Ovary (tissue), 9 donors: ENCODE results near the gene GPC6. TPM values are rescaled to one million over a fixed set of nuclear protein-coding genes. Genes with fewer than 3 reads are reported as not detected.

Source experiments
- DNase-seq, 5 donors: peaks; one replicate each; pipeline ENCODE4 v3.0.0-alpha.2; 2019 to 2020
- H3K27ac ChIP-seq, 2 donors: fragments of 200-600 bp; one replicate each; pipeline versions ENCODE4 v1.5.1 to v1.8.0; 2019 to 2022
- H3K27me3 ChIP-seq: fragments of 200-600 bp; one replicate; pipeline ENCODE4 v1.8.0; 2022
- H3K36me3 ChIP-seq: fragments of 200-600 bp; sonication (generic); one replicate; pipeline ENCODE4 v1.5.1; 2019
- H3K4me1 ChIP-seq: one replicate; pipeline ENCODE4 v1.8.1; 2013; ENCODE audit warnings: mild to moderate bottlenecking, moderate library complexity; ENCODE audit not compliant: insufficient read depth
- H3K4me3 ChIP-seq: fragments of 200-600 bp; sonication (generic); one replicate; pipeline ENCODE4 v1.5.1; 2017
- H3K9me3 ChIP-seq, 2 donors: fragments of 200-600 bp in 1 of 2; sonication (generic) in 1 of 2; one replicate each; pipeline versions ENCODE4 v1.5.1 to v1.8.1; 2013 to 2019; ENCODE audit warnings: mild to moderate bottlenecking in 1 of 2, moderate library complexity in 1 of 2
- EP300 ChIP-seq: sonication (generic); formaldehyde crosslinking; IDR thresholded peaks from one replicate; pipeline ENCODE4 v1.6.1; 2017; ENCODE audit warnings: antibody characterized with exemption
- POLR2A ChIP-seq: fragments of 450-650 bp; IDR thresholded peaks from one replicate; pipeline ENCODE4 v1.6.1; 2017; ENCODE audit warnings: antibody characterized with exemption, mild to moderate bottlenecking, moderate library complexity
- WGBS, 3 donors: extraction: QIAGEN DNeasy Blood & Tissue Kit in 1 of 3; methylation state at CpG; one replicate each; pipeline versions ENCODE4 v1.1.5 to v1.1.7; 2013 to 2017; 5-methylcytosine and 5-hydroxymethylcytosine counted together
- intact Hi-C, 4 donors: fragments of 100-400 bp; cut with DNase I; formaldehyde crosslinking; loops; one replicate each; pipeline versions ENCODE4 v1.11.0 to v1.15.1; 2022 to 2023
- polyA plus RNA-seq, 2 donors: library from polyadenylated mRNA; stranded (reverse); fragments of 200-250 nt in 1 of 2; fragments of 350-450 nt in 1 of 2; fragmentation: Illumina TruSeq in 1 of 2; extraction: RNeasy Lipid Tissue Mini Kit (QIAGEN cat#74804) in 1 of 2; gene quantifications; one replicate each; pipeline ENCODE4 v1.2.3, GENCODE V29; 2013 to 2014
- total RNA-seq, 7 donors: library from RNA; depleted of rRNA in 2 of 7; stranded (reverse); fragments of >200 nt in 2 of 7; fragmentation: NEBNext Ultra II Directional in 3 of 7; extraction: Animal tissue kit (Norgen Biotek cat#: 25700) in 3 of 7; gene quantifications; one replicate each; pipeline versions ENCODE4 v1.1.0 to v1.2.4, GENCODE V29; 2016 to 2023
- TF ChIP-seq, protein P1 (sequence below), 3 donors: fragments of 450-650 bp in 2 of 3; fragments of 200-600 bp in 1 of 3; IDR thresholded peaks; one replicate each; pipeline versions ENCODE4 v1.5.1 to v1.8.0; 2016 to 2022; ENCODE audit warnings: antibody characterized with exemption in 3 of 3, mild to moderate bottlenecking in 1 of 3
- donor health status: DM: no; HTN: no; CAD: no; lungs with moderate emphysema.
- donor health status: DM: no; HTN: no; CAD: no.
- donor health status: Bipolar disorder and iron deficiency.
- donor health status: DM: yes; HTN: yes; CAD: no.
- donor health status: DM: no; HTN: no; CAD: no.
- donor health status: DM: yes; HTN: yes; CAD: no.

Gene GPC6
- total and polyA plus RNA-seq, 9 donors = 4.3 to 22.3 (median 17.9) TPM

DNA sequence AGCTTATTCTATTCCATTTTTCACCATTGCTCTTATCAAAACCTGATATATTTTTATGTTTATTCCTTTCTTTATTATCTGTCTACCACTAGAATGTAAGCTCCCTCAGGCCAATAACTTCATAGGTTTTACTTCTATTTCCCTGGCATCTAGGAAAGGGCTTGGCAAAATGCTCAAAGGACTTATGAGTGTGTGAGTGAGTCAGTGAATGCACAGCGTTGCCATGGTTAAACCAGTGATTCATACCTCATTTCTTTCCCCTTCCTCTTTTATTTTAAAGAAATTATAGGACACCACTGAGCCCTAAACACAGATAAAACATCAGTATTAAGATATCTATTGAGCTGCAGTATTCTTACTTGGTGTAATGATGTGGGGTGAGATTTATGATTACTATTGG is 162.1 kb downstream of the GPC6 start:
- Histone ChIP-seq H3K27me3 (no peaks in the 10 kb centered on the region), H3K27ac (no peak overlapping the region), H3K36me3 (no peaks in the 10 kb centered on the region), H3K9me3 (no peaks in the 10 kb centered on the region), H3K4me1 (no peaks in the 10 kb centered on the region), H3K4me3 (no peak overlapping the region)
- intact Hi-C loops = no loop called here
- TF ChIP-seq POLR2A = no peak
- TF ChIP-seq, protein P1, sequence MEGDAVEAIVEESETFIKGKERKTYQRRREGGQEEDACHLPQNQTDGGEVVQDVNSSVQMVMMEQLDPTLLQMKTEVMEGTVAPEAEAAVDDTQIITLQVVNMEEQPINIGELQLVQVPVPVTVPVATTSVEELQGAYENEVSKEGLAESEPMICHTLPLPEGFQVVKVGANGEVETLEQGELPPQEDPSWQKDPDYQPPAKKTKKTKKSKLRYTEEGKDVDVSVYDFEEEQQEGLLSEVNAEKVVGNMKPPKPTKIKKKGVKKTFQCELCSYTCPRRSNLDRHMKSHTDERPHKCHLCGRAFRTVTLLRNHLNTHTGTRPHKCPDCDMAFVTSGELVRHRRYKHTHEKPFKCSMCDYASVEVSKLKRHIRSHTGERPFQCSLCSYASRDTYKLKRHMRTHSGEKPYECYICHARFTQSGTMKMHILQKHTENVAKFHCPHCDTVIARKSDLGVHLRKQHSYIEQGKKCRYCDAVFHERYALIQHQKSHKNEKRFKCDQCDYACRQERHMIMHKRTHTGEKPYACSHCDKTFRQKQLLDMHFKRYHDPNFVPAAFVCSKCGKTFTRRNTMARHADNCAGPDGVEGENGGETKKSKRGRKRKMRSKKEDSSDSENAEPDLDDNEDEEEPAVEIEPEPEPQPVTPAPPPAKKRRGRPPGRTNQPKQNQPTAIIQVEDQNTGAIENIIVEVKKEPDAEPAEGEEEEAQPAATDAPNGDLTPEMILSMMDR (IDR thresholded peaks at IDR 0.05) = no peak
- TF ChIP-seq EP300 = no peak
- WGBS, 3 donors = 87 to 94% (median 88%) methylated on average over 1 of the region's 1 CpG
- DNase-seq = no peak

- TF ChIP-seq, protein P1 (IDR thresholded peaks at IDR 0.05) = no peak
- TF ChIP-seq POLR2A (no peak), EP300 (no peak)
- no peak for DNase-seq
- H3K9me3 ChIP-seq = no peaks in the 10 kb centered on the region
- intact Hi-C loops = no loop called here
- no peaks in the 10 kb centered on the region for H3K27me3 ChIP-seq
- H3K27ac ChIP-seq = no peak overlapping the region
- no peaks in the 10 kb centered on the region for H3K36me3 ChIP-seq
- no peaks in the 10 kb centered on the region for H3K4me1 ChIP-seq
- no peak overlapping the region for H3K4me3 ChIP-seq
These were observed 171.0 kb downstream of the GPC6 start for GRCh38 chr13:93397619-93398018.

DNA sequence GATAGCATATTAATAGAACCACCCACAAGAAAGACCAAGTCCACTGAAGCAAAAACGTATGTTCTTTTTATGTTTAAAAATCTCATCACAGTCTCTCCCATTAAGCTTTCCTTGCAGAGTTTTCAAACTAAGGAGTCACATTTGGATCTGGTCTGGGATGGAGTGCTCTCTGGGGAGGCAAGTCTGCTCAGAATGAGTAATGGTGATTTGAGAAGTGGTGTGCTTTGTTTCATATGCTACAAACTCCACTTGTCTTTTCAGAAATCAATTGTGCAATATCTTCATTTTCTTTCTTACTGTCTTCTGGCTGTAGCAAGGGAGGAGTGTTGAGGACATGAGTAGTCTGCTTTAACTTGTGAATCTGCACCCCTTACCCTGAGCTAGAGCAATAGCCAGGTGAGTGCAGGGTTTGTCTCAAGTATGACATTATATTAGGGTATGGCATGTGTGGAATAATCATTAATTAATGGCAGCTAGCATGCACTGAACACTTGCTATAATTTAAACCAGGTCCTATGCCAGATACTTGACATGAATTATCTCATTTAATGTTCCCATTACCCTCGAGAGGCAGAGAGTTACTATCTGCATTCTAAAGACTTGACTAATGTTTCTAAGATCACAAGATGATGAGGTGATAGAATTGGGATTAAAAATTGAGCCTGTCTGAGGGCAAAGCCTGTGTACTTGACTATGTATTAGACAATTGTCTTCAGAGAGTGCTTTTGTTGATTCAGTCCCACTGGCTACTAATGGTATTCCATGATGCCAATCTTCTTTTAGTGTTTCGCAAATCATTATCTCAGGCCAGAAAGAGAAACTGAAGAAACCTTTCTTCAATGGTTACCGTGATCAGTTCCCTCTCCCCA is 171.8 kb downstream of the GPC6 start:
- H3K9me3 ChIP-seq = no peaks in the 10 kb centered on the region
- no peaks in the 10 kb centered on the region for H3K36me3 ChIP-seq
- DNase-seq = no peak
- TF ChIP-seq EP300 (no peak), POLR2A (no peak)
- TF ChIP-seq, protein P1 (IDR thresholded peaks at IDR 0.05) = no peak
- H3K4me1 ChIP-seq = no peaks in the 10 kb centered on the region
- intact Hi-C loops = no loop called here
- H3K27me3 ChIP-seq = no peaks in the 10 kb centered on the region
- WGBS, 3 donors = 73 to 85% (median 84%) methylated on average over 4 of the region's 4 CpGs
- H3K27ac ChIP-seq = no peak overlapping the region
- no peak overlapping the region for H3K4me3 ChIP-seq

DNA sequence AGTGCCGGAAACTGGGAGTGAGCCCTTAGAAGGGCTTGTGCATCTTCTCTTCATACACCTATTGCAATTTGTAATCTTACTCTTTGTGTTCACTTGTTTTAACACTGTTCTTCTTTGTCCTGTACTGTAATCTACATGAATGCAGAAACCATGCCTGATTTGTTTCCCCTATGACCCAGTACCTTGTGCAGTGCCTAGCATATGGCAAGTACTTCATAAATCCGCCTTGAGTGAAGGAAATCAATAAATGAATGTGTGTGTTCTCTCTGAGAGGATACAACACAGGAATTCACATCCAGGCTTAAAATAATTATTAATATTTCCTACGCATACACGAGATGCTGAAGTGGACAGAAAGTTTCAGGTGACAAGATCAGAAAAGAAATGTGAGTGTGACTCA is 172.6 kb downstream of the GPC6 start:
- Histone ChIP-seq H3K27ac (no peak overlapping the region), H3K4me1 (no peaks in the 10 kb centered on the region), H3K36me3 (no peaks in the 10 kb centered on the region), H3K9me3 (no peaks in the 10 kb centered on the region), H3K4me3 (no peak overlapping the region), H3K27me3 (no peaks in the 10 kb centered on the region)
- TF ChIP-seq, protein P1 (IDR thresholded peaks at IDR 0.05) = no peak
- no peak for TF ChIP-seq POLR2A
- no peak for TF ChIP-seq EP300
- no peak for DNase-seq
- intact Hi-C loops = no loop called here
- WGBS, 3 donors = 93 to 97% (median 97%) methylated on average over 4 of the region's 4 CpGs
